HCT116 (cell line): ENCODE data around the gene FLRT1.

Experiments
- SP1 ChIP-seq: IDR thresholded peaks from 2 replicates; pipeline ENCODE4 v1.6.1; 2012; ENCODE audit warnings: low read depth
- TF ChIP-seq, protein P1 (sequence below), 3 experiments: fragments of 200-600 bp in 1 of 3; sonication (generic) in 1 of 3; IDR thresholded peaks in 2 of 3; conservative IDR thresholded peaks in 1 of 3; 2 replicates each; pipeline ENCODE4 v1.5.1; 2012 to 2017; ENCODE audit warnings: low read depth in 2 of 3, low read length in 2 of 3, antibody characterized with exemption in 1 of 3, borderline replicate concordance in 1 of 3, control low read depth in 1 of 3, mild to moderate bottlenecking in 1 of 3, mixed read lengths in 1 of 3, mixed run types in 1 of 3, moderate library complexity in 1 of 3; ENCODE audit not compliant: insufficient read depth in 1 of 3

- TF ChIP-seq SP1: no peak
- TF ChIP-seq, protein P1, sequence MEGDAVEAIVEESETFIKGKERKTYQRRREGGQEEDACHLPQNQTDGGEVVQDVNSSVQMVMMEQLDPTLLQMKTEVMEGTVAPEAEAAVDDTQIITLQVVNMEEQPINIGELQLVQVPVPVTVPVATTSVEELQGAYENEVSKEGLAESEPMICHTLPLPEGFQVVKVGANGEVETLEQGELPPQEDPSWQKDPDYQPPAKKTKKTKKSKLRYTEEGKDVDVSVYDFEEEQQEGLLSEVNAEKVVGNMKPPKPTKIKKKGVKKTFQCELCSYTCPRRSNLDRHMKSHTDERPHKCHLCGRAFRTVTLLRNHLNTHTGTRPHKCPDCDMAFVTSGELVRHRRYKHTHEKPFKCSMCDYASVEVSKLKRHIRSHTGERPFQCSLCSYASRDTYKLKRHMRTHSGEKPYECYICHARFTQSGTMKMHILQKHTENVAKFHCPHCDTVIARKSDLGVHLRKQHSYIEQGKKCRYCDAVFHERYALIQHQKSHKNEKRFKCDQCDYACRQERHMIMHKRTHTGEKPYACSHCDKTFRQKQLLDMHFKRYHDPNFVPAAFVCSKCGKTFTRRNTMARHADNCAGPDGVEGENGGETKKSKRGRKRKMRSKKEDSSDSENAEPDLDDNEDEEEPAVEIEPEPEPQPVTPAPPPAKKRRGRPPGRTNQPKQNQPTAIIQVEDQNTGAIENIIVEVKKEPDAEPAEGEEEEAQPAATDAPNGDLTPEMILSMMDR (IDR thresholded peaks at IDR 0.05 in 2 of 3, conservative IDR thresholded peaks at IDR 0.05 in 1 of 3; ENCODE audit: borderline replicate concordance in 1 of 3, insufficient read depth in 1 of 3, low read depth in 2 of 3, low read length in 2 of 3): no peak
Measured at GRCh38 chr11:64072871-64073270, 37.1 kb downstream of the FLRT1 start.
